Activated CD4-positive, alpha-beta T cell treated with anti-CD3 and anti-CD28 coated beads, Interleukin-2, Interleukin-4, amounts not matched to agents 100 ng/mL and 50 ng/mL, durations not matched to agents 16 hours and 8 hours (primary cell): ENCODE measurements around the gene CCDC33.

Experiments
- DNase-seq: peaks from one replicate; pipeline ENCODE4 v3.0.0-alpha.2; 2020; ENCODE audit warnings: low spot score

Gene CCDC33

GRCh38 chr15:74382004-74382816 lies 146.1 kb downstream of the CCDC33 start:
- DNase-seq = peak; percentile 87

GRCh38 chr15:74383286-74383685 lies 147.2 kb downstream of the CCDC33 start:
- no peak for DNase-seq

- peak; percentile 46 for DNase-seq
Measured at GRCh38 chr15:74383695-74384565, 147.8 kb downstream of the CCDC33 start.

GRCh38 chr15:74384566-74384880 lies 148.4 kb downstream of the CCDC33 start:
- no peak for DNase-seq

- DNase-seq = peak; percentile 66
Measured at GRCh38 chr15:74384881-74385643, 148.9 kb downstream of the CCDC33 start.

- no peak for DNase-seq
Measured at GRCh38 chr15:74385733-74386132, 149.6 kb downstream of the CCDC33 start.
